Urothelium cell line (cell line): ENCODE data around the gene CDH23.

Experiments used
- DNase-seq: peaks from one replicate; pipeline ENCODE4 v3.0.0; 2011; ENCODE audit warnings: low spot score, mixed read lengths
- FAIRE-seq: peaks from 2 replicates; lab custom pipeline; 2011; peaks lifted over from hg19 to GRCh38; lab: Jason Lieb, UNC

The CDH23 gene

GRCh38 chr10:71437537-71438092 is 40.9 kb downstream of the CDH23 start:
- DNase-seq (no peak), FAIRE-seq (no peak)

GRCh38 chr10:71438761-71439160 is 42.0 kb downstream of the CDH23 start:
- FAIRE-seq (no peak), DNase-seq (no peak)

- FAIRE-seq, result no peak
- DNase-seq, result no peak
Observed at GRCh38 chr10:71439670-71440425, 43.1 kb downstream of the CDH23 start.

- DNase-seq, result no peak
- no peak for FAIRE-seq
Observed at GRCh38 chr10:71440506-71441035, 43.9 kb downstream of the CDH23 start.

GRCh38 chr10:71442000-71442399 is 45.3 kb downstream of the CDH23 start:
- FAIRE-seq, result no peak
- no peak for DNase-seq

- no peak for DNase-seq
- FAIRE-seq, result no peak
Observed at GRCh38 chr10:71442859-71443570, 46.3 kb downstream of the CDH23 start.

- no peak for FAIRE-seq
- DNase-seq, result no peak
Observed at GRCh38 chr10:71443676-71444075, 47.0 kb downstream of the CDH23 start.

- DNase-seq (no peak), FAIRE-seq (no peak)
Observed at GRCh38 chr10:71444284-71445054, 47.7 kb downstream of the CDH23 start.

- no peak for DNase-seq
- no peak for FAIRE-seq
Observed at GRCh38 chr10:71447676-71448075, 51.0 kb downstream of the CDH23 start.

GRCh38 chr10:71448146-71448545 is 51.4 kb downstream of the CDH23 start:
- FAIRE-seq (no peak), DNase-seq (no peak)

- FAIRE-seq (no peak), DNase-seq (no peak)
Observed at GRCh38 chr10:71449026-71449425, 52.3 kb downstream of the CDH23 start.

- DNase-seq, result no peak
- FAIRE-seq, result peak; percentile 17
Observed at GRCh38 chr10:71451754-71452153, 55.0 kb downstream of the CDH23 start.

GRCh38 chr10:71453186-71453585 is 56.5 kb downstream of the CDH23 start:
- FAIRE-seq (no peak), DNase-seq (no peak)

GRCh38 chr10:71454347-71454746 is 57.6 kb downstream of the CDH23 start:
- no peak for FAIRE-seq
- no peak for DNase-seq

GRCh38 chr10:71455035-71455434 is 58.3 kb downstream of the CDH23 start:
- DNase-seq (no peak), FAIRE-seq (no peak)

GRCh38 chr10:71456631-71457030 is 59.9 kb downstream of the CDH23 start:
- DNase-seq (no peak), FAIRE-seq (no peak)

GRCh38 chr10:71457908-71458307 is 61.2 kb downstream of the CDH23 start:
- DNase-seq (no peak), FAIRE-seq (no peak)

GRCh38 chr10:71458387-71458786 is 61.7 kb downstream of the CDH23 start:
- no peak for FAIRE-seq

GRCh38 chr10:71459513-71459912 is 62.8 kb downstream of the CDH23 start:
- no peak for DNase-seq
- no peak for FAIRE-seq

More at GRCh38 chr10:71458387-71458786, 61.7 kb downstream of the CDH23 start:
- DNase-seq, result no peak

GRCh38 chr10:71460615-71461014 is 63.9 kb downstream of the CDH23 start:
- no peak for FAIRE-seq

GRCh38 chr10:71461457-71461856 is 64.7 kb downstream of the CDH23 start:
- DNase-seq (no peak), FAIRE-seq (no peak)

More at GRCh38 chr10:71460615-71461014, 63.9 kb downstream of the CDH23 start:
- no peak for DNase-seq
